A549 (cell line): Measurements from ENCODE around the gene PGPEP1. TPM values are rescaled to one million over a fixed set of nuclear protein-coding genes. Genes with fewer than 3 reads are reported as not detected.
"Not testable (repeated sequence)": the region's sequence is repeated elsewhere in the genome, so short reads cannot be mapped to it uniquely, and the experiment has no call there.

Experiments
- ATAC-seq, 2 experiments: fragments of 200-7000 bp in 1 of 2; fragments of >200 bp in 1 of 2; cut with Nextera tagmentation in 1 of 2; cut with Tn5 transposase in 1 of 2; 3 replicates each; pipeline versions ENCODE4 v1.8.0 to v1.9.1; 2018 to 2020; ENCODE audit warnings: mild to moderate bottlenecking in 1 of 2, moderate library complexity in 1 of 2
- CTCF ChIA-PET: fragments of 300-600 bp; sonication (Branson Sonifier 250); formaldehyde crosslinking; extraction: SDS; loops from one replicate; lab custom pipeline; 2021; ENCODE audit warnings: antibody characterized with exemption, inconsistent platforms; lab: Yijun Ruan, JAX
- POLR2A ChIA-PET: fragments of 350-600 bp; formaldehyde crosslinking; extraction: SDS; loops from one replicate; lab custom pipeline; 2021; ENCODE audit warnings: antibody characterized with exemption, inconsistent platforms; lab: Yijun Ruan, JAX
- DNase-seq, 2 experiments: peaks; one replicate each; pipeline versions ENCODE4 v3.0.0 to v3.0.0-alpha.2; 2011 to 2016; ENCODE audit warnings: low read depth in 1 of 2, low spot score in 1 of 2
- FAIRE-seq: peaks from 2 replicates; lab custom pipeline; 2011; peaks lifted over from hg19 to GRCh38; lab: Jason Lieb, UNC
- H3K27ac ChIP-seq, 2 experiments: fragments of >200 bp; sonication (Bioruptor Twin); formaldehyde crosslinking; 3 replicates each; pipeline ENCODE4 v1.5.1; 2016 to 2017
- H3K4me1 ChIP-seq: fragments of >200 bp; sonication (Bioruptor Twin); formaldehyde crosslinking; 3 replicates; pipeline ENCODE4 v1.6.1; 2016
- H3K4me2 ChIP-seq: fragments of >200 bp; sonication (Bioruptor Twin); formaldehyde crosslinking; 3 replicates; pipeline ENCODE4 v1.6.1; 2016
- H3K4me3 ChIP-seq: fragments of >200 bp; sonication (Bioruptor Twin); formaldehyde crosslinking; 3 replicates; pipeline ENCODE4 v1.5.1; 2016
- H3K9me3 ChIP-seq: fragments of >200 bp; sonication (Bioruptor Twin); formaldehyde crosslinking; 3 replicates; pipeline ENCODE4 v1.6.1; 2016
- CBX2 ChIP-seq: fragments of 200-600 bp; sonication (generic); IDR thresholded peaks from 2 replicates; pipeline ENCODE4 v1.6.1; 2016; ENCODE audit warnings: low read depth, mild to moderate bottlenecking, borderline replicate concordance
- CHD2 ChIP-seq: fragments of 150-350 bp; IDR thresholded peaks from 2 replicates; pipeline ENCODE4 v1.6.1; 2014; ENCODE audit warnings: low read length; ENCODE audit not compliant: partially characterized antibody
- CHD4 ChIP-seq: fragments of 200-600 bp; sonication (generic); IDR thresholded peaks from 2 replicates; pipeline ENCODE4 v1.6.1; 2016; ENCODE audit warnings: antibody characterized with exemption, mild to moderate bottlenecking, borderline replicate concordance
- EHF ChIP-seq: fragments of 250-450 bp; sonication (Bioruptor Pico); IDR thresholded peaks from 2 replicates; pipeline ENCODE4 v1.5.0; 2020; ENCODE audit warnings: mild to moderate bottlenecking
- EHMT2 ChIP-seq: fragments of 200-600 bp; sonication (generic); IDR thresholded peaks from 2 replicates; pipeline ENCODE4 v1.6.1; 2016; ENCODE audit warnings: antibody characterized with exemption, low read depth, mild to moderate bottlenecking, moderate library complexity
- HOXB13 ChIP-seq: fragments of 250-450 bp; sonication (Bioruptor Pico); IDR thresholded peaks from 2 replicates; pipeline ENCODE4 v1.5.0; 2020; ENCODE audit warnings: low read depth, mild to moderate bottlenecking, moderate library complexity
- HOXB5 ChIP-seq: fragments of 250-450 bp; sonication (Bioruptor Pico); IDR thresholded peaks from 2 replicates; pipeline ENCODE4 v1.5.0; 2020; ENCODE audit warnings: mild to moderate bottlenecking, moderate library complexity
- JUN ChIP-seq, 2 experiments: fragments of >200 bp; sonication (Bioruptor Twin); formaldehyde crosslinking; IDR thresholded peaks; 2 replicates in 1 of 2; 3 replicates in 1 of 2; pipeline ENCODE4 v1.6.1; 2016 to 2017
- KDM1A ChIP-seq: fragments of 200-600 bp; sonication (generic); IDR thresholded peaks from 2 replicates; pipeline ENCODE4 v1.6.1; 2016; ENCODE audit warnings: low read depth, mild to moderate bottlenecking
- MAFK ChIP-seq: fragments of 450-650 bp; IDR thresholded peaks from 2 replicates; pipeline ENCODE4 v1.6.1; 2014; ENCODE audit not compliant: partially characterized antibody
- NPAS2 ChIP-seq: fragments of 250-450 bp; sonication (Bioruptor Pico); IDR thresholded peaks from 2 replicates; pipeline ENCODE4 v1.8.0; 2022; ENCODE audit warnings: mild to moderate bottlenecking, moderate library complexity, borderline replicate concordance
- RAD21 ChIP-seq, 2 experiments: fragments of >200 bp in 1 of 2; sonication (Bioruptor Twin) in 1 of 2; formaldehyde crosslinking in 1 of 2; IDR thresholded peaks in 1 of 2; conservative IDR thresholded peaks in 1 of 2; 2 replicates in 1 of 2; 3 replicates in 1 of 2; pipeline ENCODE4 v1.6.1; 2012 to 2018; ENCODE audit warnings: inconsistent platforms in 1 of 2
- SMC3 ChIP-seq: fragments of >200 bp; sonication (Bioruptor Twin); formaldehyde crosslinking; IDR thresholded peaks from 3 replicates; pipeline ENCODE4 v1.6.1; 2018; ENCODE audit warnings: inconsistent platforms
- TFCP2L1 ChIP-seq: fragments of 250-450 bp; sonication (Bioruptor Pico); IDR thresholded peaks from 2 replicates; pipeline ENCODE4 v1.5.0; 2021; ENCODE audit warnings: mild to moderate bottlenecking
- WGBS: methylation state at CpG from one replicate; pipeline ENCODE4 v1.1.6; 2017; ENCODE audit errors: missing lambda C conversion rate; 5-methylcytosine and 5-hydroxymethylcytosine counted together
- polyA plus RNA-seq, 4 experiments: library from polyadenylated mRNA; depleted of rRNA in 3 of 4; stranded (reverse); fragments of >200 nt; fragmentation: RNase III in 1 of 4; extraction: RNeasy Plus Mini Kit Qiagen cat#74134 plus additional on column Dnase treatment in 1 of 4; gene quantifications; 2 replicates in 3 of 4; 3 replicates in 1 of 4; pipeline ENCODE4 v1.2.3, GENCODE V29; 2011 to 2017
- TF ChIP-seq, protein P1 (sequence below): fragments of >200 bp; sonication (Bioruptor Twin); formaldehyde crosslinking; IDR thresholded peaks from 3 replicates; pipeline ENCODE4 v1.5.1; 2016
- TF ChIP-seq, protein P2 (sequence below): fragments of 200-600 bp; sonication (generic); IDR thresholded peaks from 2 replicates; pipeline ENCODE4 v1.6.1; 2016; ENCODE audit warnings: antibody characterized with exemption, mild to moderate bottlenecking, moderate library complexity

PGPEP1 gene
- polyA plus RNA-seq, 2 of the 4 experiments (the other 2 are of a cell fraction), result 5.3 to 7.1 TPM

- ChIA-PET POLR2A (interaction anchor here (0.9 to 2.7 kb wide), 4 partner anchors 11 to 16 kb away, joined by 3 to 10 read pairs (median 6); partner anchors contain the start of gene GDF15), CTCF (interaction anchor here (0.6 to 7.5 kb wide), 11 partner anchors 11 to 153 kb away, joined by 3 to 85 read pairs (median 4); partner anchors contain the start of gene SSBP4)
- ATAC-seq (peak; percentile 91 to 94), DNase-seq (peak in 1 of 2 experiments; percentile 85), FAIRE-seq (no peak)
- peaks cover 39% of the 10 kb centered on the region for H3K4me1 ChIP-seq
- peak overlapping the region; percentile 83 to 91 for H3K27ac ChIP-seq
- WGBS, result 24% methylated on average over 7 of the region's 7 CpGs
- no peaks in the 10 kb centered on the region for H3K9me3 ChIP-seq
- H3K4me2 ChIP-seq, result peak overlapping the region; percentile 71
- TF ChIP-seq CHD4, result peak; percentile 69; the same call in 1 of the 2 replicates
- TF ChIP-seq NPAS2, result no peak
- no peak for TF ChIP-seq TFCP2L1 (CRISPR knock-in tag)
- no peak for TF ChIP-seq HOXB13 (CRISPR knock-in tag)
- peak; percentile 29 to 34; a peak in 3 of 5 replicates for TF ChIP-seq RAD21 (conservative IDR thresholded peaks at IDR 0.05 in 1 of 2, IDR thresholded peaks at IDR 0.05 in 1 of 2)
- no peak for TF ChIP-seq EHMT2
- TF ChIP-seq, protein P1, sequence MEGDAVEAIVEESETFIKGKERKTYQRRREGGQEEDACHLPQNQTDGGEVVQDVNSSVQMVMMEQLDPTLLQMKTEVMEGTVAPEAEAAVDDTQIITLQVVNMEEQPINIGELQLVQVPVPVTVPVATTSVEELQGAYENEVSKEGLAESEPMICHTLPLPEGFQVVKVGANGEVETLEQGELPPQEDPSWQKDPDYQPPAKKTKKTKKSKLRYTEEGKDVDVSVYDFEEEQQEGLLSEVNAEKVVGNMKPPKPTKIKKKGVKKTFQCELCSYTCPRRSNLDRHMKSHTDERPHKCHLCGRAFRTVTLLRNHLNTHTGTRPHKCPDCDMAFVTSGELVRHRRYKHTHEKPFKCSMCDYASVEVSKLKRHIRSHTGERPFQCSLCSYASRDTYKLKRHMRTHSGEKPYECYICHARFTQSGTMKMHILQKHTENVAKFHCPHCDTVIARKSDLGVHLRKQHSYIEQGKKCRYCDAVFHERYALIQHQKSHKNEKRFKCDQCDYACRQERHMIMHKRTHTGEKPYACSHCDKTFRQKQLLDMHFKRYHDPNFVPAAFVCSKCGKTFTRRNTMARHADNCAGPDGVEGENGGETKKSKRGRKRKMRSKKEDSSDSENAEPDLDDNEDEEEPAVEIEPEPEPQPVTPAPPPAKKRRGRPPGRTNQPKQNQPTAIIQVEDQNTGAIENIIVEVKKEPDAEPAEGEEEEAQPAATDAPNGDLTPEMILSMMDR, result peak; percentile 45
- TF ChIP-seq MAFK, result no peak
- TF ChIP-seq SMC3, result peak; percentile 39; the same call in 2 of the 3 replicates
- TF ChIP-seq KDM1A, result peak; percentile 84
- H3K4me3 ChIP-seq, result no peak overlapping the region
These were observed 61.2 kb downstream of the PGPEP1 start for GRCh38 chr19:18401580-18402112.

GRCh38 chr19:18402455-18403248, 62.3 kb downstream of the PGPEP1 start:
- H3K9me3 ChIP-seq, ATAC-seq, FAIRE-seq, DNase-seq, H3K4me3 ChIP-seq, POLR2A ChIA-PET: not testable (repeated sequence)
- H3K27ac ChIP-seq, result peak overlapping the region; percentile 83 to 91
- peak overlapping the region; percentile 71 for H3K4me2 ChIP-seq
- CTCF ChIA-PET, result interaction anchor here (0.9 to 7.5 kb wide), 5 partner anchors 10 to 123 kb away, joined by 3 to 85 read pairs (median 6); no protein-coding TSS in a partner anchor
- 59% methylated on average over 18 of the region's 18 CpGs for WGBS
- H3K4me1 ChIP-seq, result peaks cover 39% of the 10 kb centered on the region

- ATAC-seq, H3K9me3 ChIP-seq, H3K4me3 ChIP-seq, H3K4me2 ChIP-seq, FAIRE-seq, H3K27ac ChIP-seq, DNase-seq: not testable (repeated sequence)
- ChIA-PET POLR2A (interaction anchor here (0.7 kb wide), 1 partner anchor 126 kb away, joined by 4 read pairs; no protein-coding TSS in a partner anchor), CTCF (interaction anchor here (0.7 to 2.3 kb wide), 4 partner anchors 17 to 86 kb away, joined by 3 to 16 read pairs (median 4); no protein-coding TSS in a partner anchor)
- peaks cover 32% of the 10 kb centered on the region for H3K4me1 ChIP-seq
- 89% methylated on average over 11 of the region's 11 CpGs for WGBS
These were observed 65.4 kb downstream of the PGPEP1 start for GRCh38 chr19:18405754-18406153.

GRCh38 chr19:18406749-18407148, 66.4 kb downstream of the PGPEP1 start:
- no peak overlapping the region; a peak in 1 of 6 replicates for H3K27ac ChIP-seq
- DNase-seq (no peak), ATAC-seq (no peak), FAIRE-seq (no peak)
- peaks cover 25% of the 10 kb centered on the region for H3K4me1 ChIP-seq
- no peak overlapping the region for H3K4me3 ChIP-seq
- H3K9me3 ChIP-seq, result no peaks in the 10 kb centered on the region
- CTCF ChIA-PET, result interaction anchor here (1.0 to 2.3 kb wide), 2 partner anchors 18 to 57 kb away, joined by 4 to 16 read pairs; no protein-coding TSS in a partner anchor
- H3K4me2 ChIP-seq, result no peak overlapping the region
- POLR2A ChIA-PET, result no interaction called here
- WGBS, result 91% methylated on average over 9 of the region's 9 CpGs
- TF ChIP-seq, protein P1, result no peak
- TF ChIP-seq CHD2, result no peak
- TF ChIP-seq JUN (IDR thresholded peaks at IDR 0.05), result no peak
- no peak for TF ChIP-seq HOXB5 (CRISPR knock-in tag)
- no peak for TF ChIP-seq EHF (CRISPR knock-in tag)
- no peak for TF ChIP-seq CBX2
- TF ChIP-seq, protein P2, sequence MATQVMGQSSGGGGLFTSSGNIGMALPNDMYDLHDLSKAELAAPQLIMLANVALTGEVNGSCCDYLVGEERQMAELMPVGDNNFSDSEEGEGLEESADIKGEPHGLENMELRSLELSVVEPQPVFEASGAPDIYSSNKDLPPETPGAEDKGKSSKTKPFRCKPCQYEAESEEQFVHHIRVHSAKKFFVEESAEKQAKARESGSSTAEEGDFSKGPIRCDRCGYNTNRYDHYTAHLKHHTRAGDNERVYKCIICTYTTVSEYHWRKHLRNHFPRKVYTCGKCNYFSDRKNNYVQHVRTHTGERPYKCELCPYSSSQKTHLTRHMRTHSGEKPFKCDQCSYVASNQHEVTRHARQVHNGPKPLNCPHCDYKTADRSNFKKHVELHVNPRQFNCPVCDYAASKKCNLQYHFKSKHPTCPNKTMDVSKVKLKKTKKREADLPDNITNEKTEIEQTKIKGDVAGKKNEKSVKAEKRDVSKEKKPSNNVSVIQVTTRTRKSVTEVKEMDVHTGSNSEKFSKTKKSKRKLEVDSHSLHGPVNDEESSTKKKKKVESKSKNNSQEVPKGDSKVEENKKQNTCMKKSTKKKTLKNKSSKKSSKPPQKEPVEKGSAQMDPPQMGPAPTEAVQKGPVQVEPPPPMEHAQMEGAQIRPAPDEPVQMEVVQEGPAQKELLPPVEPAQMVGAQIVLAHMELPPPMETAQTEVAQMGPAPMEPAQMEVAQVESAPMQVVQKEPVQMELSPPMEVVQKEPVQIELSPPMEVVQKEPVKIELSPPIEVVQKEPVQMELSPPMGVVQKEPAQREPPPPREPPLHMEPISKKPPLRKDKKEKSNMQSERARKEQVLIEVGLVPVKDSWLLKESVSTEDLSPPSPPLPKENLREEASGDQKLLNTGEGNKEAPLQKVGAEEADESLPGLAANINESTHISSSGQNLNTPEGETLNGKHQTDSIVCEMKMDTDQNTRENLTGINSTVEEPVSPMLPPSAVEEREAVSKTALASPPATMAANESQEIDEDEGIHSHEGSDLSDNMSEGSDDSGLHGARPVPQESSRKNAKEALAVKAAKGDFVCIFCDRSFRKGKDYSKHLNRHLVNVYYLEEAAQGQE, result no peak
